ENCODE data around the gene SLC20A1. TPM values are rescaled to one million over a fixed set of nuclear protein-coding genes. Genes with fewer than 3 reads are reported as not detected.

SLC20A1 gene
- total and polyA plus RNA-seq, 2 experiments from 2014 or later: 11.4 to 22.9 TPM

DNA sequence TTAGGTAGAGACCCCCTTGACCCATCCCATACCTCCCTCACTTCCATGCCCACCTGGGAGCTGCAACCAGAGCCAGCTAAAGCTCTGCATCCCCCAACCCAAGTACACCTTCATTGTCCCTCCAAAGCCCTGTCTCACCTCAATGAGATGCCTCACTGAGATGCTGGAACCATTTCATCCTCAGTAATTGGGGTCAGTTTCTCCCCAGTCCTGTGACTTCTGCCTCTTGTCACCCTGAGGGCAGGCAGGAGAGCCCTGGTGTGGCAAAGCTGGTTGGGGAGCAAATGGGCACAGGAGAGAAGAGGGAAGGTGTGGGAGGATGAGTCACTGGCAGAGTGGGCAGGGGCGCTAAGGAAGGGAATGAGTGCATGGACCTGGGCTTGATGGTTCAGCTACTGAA is 47.2 kb downstream of the SLC20A1 start:
- TF ChIP-seq, protein P1, sequence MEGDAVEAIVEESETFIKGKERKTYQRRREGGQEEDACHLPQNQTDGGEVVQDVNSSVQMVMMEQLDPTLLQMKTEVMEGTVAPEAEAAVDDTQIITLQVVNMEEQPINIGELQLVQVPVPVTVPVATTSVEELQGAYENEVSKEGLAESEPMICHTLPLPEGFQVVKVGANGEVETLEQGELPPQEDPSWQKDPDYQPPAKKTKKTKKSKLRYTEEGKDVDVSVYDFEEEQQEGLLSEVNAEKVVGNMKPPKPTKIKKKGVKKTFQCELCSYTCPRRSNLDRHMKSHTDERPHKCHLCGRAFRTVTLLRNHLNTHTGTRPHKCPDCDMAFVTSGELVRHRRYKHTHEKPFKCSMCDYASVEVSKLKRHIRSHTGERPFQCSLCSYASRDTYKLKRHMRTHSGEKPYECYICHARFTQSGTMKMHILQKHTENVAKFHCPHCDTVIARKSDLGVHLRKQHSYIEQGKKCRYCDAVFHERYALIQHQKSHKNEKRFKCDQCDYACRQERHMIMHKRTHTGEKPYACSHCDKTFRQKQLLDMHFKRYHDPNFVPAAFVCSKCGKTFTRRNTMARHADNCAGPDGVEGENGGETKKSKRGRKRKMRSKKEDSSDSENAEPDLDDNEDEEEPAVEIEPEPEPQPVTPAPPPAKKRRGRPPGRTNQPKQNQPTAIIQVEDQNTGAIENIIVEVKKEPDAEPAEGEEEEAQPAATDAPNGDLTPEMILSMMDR (IDR thresholded peaks at IDR 0.05; ENCODE audit: low read depth, low read length): no peak
- no peak overlapping the region for H3K4me3 ChIP-seq
- no peak overlapping the region for H3K27ac ChIP-seq
- no peaks in the 10 kb centered on the region for H3K4me1 ChIP-seq (ENCODE audit: low read depth)
- H3K9me3 ChIP-seq (ENCODE audit: low read depth): no peaks in the 10 kb centered on the region
- DNase-seq (ENCODE audit: low read depth in 1 of 2, low spot score in 1 of 2): no peak
- no peaks in the 10 kb centered on the region for H3K36me3 ChIP-seq
- no peaks in the 10 kb centered on the region for H3K27me3 ChIP-seq

DNA sequence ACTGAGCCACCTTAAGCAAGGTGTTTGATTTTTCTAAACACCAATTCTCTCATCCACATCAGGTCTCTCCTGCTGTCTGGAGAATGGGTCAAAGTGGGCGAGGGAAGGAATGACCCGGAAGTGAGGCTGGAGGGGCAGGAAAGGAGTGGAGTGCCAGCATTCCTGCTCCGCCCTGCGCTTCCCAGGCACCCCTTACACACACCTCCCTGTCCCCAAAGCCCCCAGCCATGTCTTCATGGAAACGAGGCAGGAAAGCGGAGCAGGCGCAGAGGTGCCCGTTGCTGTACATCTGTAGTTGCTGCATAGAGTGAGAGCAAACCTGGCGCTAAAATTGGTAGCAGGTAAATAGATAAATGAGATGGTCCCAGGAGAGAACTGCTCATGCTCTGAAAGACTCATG is 47.9 kb downstream of the SLC20A1 start:
- Histone ChIP-seq H3K27me3 (no peaks in the 10 kb centered on the region), H3K4me1 (ENCODE audit: low read depth) (no peaks in the 10 kb centered on the region), H3K27ac (no peak overlapping the region), H3K9me3 (ENCODE audit: low read depth) (no peaks in the 10 kb centered on the region), H3K36me3 (no peaks in the 10 kb centered on the region), H3K4me3 (no peak overlapping the region)
- TF ChIP-seq, protein P1 (IDR thresholded peaks at IDR 0.05; ENCODE audit: low read depth, low read length): no peak
- no peak for DNase-seq (ENCODE audit: low read depth in 1 of 2, low spot score in 1 of 2)

DNA sequence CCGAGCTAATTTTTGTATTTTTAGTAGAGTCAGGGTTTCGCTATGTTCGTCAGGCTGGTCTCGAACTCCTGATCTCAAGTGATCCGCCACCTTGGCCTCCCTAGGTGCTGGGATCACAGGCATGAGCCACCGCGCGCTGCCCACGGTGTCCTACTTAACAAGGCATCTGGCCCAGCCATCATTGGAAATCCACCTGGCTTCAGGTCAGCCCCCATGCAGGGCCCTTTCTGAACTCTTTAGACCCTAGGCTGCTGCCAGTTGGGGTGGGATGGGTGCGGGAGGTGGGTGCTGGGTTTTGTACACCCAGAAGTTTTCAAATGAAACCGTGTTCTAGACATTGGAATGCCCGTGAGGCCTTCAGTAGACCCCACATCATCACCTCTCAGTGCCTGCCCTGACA is 48.4 kb downstream of the SLC20A1 start:
- no peak overlapping the region for H3K27ac ChIP-seq
- no peaks in the 10 kb centered on the region for H3K27me3 ChIP-seq
- H3K36me3 ChIP-seq: no peaks in the 10 kb centered on the region
- H3K4me1 ChIP-seq (ENCODE audit: low read depth): no peaks in the 10 kb centered on the region
- TF ChIP-seq, protein P1 (IDR thresholded peaks at IDR 0.05; ENCODE audit: low read depth, low read length): no peak
- no peaks in the 10 kb centered on the region for H3K9me3 ChIP-seq (ENCODE audit: low read depth)
- DNase-seq (ENCODE audit: low read depth in 1 of 2, low spot score in 1 of 2): no peak
- H3K4me3 ChIP-seq: no peak overlapping the region

DNA sequence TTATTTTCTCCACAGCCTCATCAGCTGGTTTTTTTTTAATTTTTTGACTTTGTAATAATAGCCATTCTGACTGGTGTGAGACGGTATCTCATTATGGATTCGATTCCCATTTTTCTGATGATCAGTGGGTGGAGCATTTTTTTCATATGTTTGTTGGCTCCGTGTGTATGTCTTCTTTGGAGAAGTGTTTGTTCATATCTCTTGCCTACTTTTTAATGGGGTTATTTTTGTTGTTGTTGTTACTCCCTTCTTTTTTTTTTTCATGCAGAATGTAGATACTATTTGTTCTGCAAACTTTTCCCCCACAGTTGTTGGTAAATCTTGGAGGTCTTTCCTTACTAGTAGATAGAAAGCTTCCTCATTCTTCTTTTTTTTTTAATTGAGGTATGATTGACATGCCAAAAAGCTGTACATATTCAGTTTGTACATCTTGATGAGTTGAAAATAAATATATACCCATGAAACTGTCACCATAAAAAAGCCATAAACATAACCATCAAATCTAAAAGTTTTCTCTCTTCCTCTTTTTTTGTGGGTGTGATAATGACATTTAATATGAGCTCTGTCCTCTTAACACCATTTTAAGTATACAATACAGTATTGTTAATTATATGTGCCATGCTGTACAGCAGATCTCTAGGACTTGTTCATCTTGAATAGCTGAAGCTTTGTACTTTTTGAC is 53.2 kb downstream of the SLC20A1 start:
- H3K27ac ChIP-seq: no peak overlapping the region
- no peak overlapping the region for H3K4me3 ChIP-seq
- H3K27me3 ChIP-seq: no peaks in the 10 kb centered on the region
- H3K9me3 ChIP-seq (ENCODE audit: low read depth): no peaks in the 10 kb centered on the region
- TF ChIP-seq, protein P1 (IDR thresholded peaks at IDR 0.05; ENCODE audit: low read depth, low read length): no peak
- H3K4me1 ChIP-seq (ENCODE audit: low read depth): no peaks in the 10 kb centered on the region
- no peaks in the 10 kb centered on the region for H3K36me3 ChIP-seq
- no peak for DNase-seq (ENCODE audit: low read depth in 1 of 2, low spot score in 1 of 2)

DNA sequence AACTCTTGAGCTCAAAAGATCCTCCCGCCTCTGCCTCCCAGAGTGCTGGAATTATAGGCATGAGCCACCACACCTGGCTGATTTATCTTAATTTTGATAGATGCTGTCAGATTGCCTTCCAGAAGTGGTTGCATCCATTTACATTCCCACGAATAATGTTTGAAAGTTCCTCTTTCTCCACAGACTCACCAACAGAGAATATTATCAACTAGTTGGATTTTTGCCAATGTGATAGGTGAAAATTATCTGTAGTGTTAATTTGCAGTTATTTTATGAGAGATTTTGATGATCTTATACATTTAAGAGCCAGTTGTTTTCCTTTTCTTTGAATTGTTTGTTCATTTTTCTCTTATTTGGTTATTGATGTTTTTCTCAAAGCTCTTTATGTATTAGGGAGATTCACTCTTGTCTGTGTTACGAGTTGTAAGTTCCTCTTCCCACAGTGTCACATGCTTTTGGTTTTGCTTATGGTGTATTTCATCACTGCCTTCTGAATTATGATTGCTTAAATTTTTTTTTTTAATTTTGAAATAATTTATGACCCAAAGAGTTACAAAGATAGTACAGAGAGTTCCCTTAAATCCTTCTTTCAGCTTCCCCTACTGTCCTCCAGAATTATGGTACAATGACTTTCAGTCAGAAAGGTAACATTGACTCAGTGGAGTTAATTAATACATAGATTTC is 54.4 kb downstream of the SLC20A1 start:
- no peaks in the 10 kb centered on the region for H3K4me1 ChIP-seq (ENCODE audit: low read depth)
- TF ChIP-seq, protein P1 (IDR thresholded peaks at IDR 0.05; ENCODE audit: low read depth, low read length): no peak
- H3K27ac ChIP-seq: no peak overlapping the region
- no peak overlapping the region for H3K4me3 ChIP-seq
- no peaks in the 10 kb centered on the region for H3K36me3 ChIP-seq
- H3K9me3 ChIP-seq (ENCODE audit: low read depth): no peaks in the 10 kb centered on the region
- DNase-seq (ENCODE audit: low read depth in 1 of 2, low spot score in 1 of 2): no peak
- no peaks in the 10 kb centered on the region for H3K27me3 ChIP-seq
